ENCODE measurements around the gene UFL1. TPM values are rescaled to one million over a fixed set of nuclear protein-coding genes. Genes with fewer than 3 reads are reported as not detected.
"Not testable (repeated sequence)": the region's sequence is repeated elsewhere in the genome, so short reads cannot be mapped to it uniquely, and the experiment has no call there.

UFL1 gene
- total RNA-seq = 10 to 100 TPM; 14.4 to 29.4 (median 24.0) TPM

GRCh38 chr6:96521644-96522464, at the start of gene UFL1:
UFL1 (plus strand) TSS chr6:96521806; CDS start chr6:96521874, 68 bp downstream.
- Histone ChIP-seq H3K27ac (peak within 1 kb of the TSS; percentile 95 to 98 (median 95)), H3K27me3 (no peaks in the 10 kb centered on the region), H3K4me3 (peak within 1 kb of the TSS; percentile 70 to 92 (median 79)), H3K9me3 (no peaks in the 10 kb centered on the region), H3K36me3 (peaks cover 0 to 29% (median 0%) of the 10 kb centered on the region in 3 donors), H3K4me1 (peaks cover 0 to 38% (median 20%) of the 10 kb centered on the region in 3 donors)
- WGBS, 2 donors = 0 to 1% methylated on average over 15 to 28 of the region's 63 CpGs
- TF ChIP-seq CTCF (IDR thresholded peaks at IDR 0.05) (peak in 1 of 6 experiments; percentile 12), POLR2A (IDR thresholded peaks at IDR 0.05) (peak in 3 of 4 donors; percentile 45 to 91 (median 89))
- peak; percentile 71 for DNase-seq
- intact Hi-C loops (cut with DNase I) = no loop called here

GRCh38 chr6:96472291-96472690, 49.3 kb upstream of the UFL1 start:
- H3K36me3 ChIP-seq; DNase-seq; intact Hi-C loops (cut with DNase I); H3K27ac ChIP-seq; H3K4me1 ChIP-seq; H3K27me3 ChIP-seq; H3K4me3 ChIP-seq; H3K9me3 ChIP-seq: not testable (repeated sequence)
- 36 to 48% methylated on average over 2 of the region's 2 CpGs for WGBS, 2 donors

- WGBS, 2 donors = 79 to 82% methylated on average over 3 to 4 of the region's 5 CpGs
- DNase-seq = no peak
Observed at GRCh38 chr6:96478695-96479094, 42.9 kb upstream of the UFL1 start.

GRCh38 chr6:96491926-96492325, 29.7 kb upstream of the UFL1 start:
- Histone ChIP-seq H3K27me3 (no peaks in the 10 kb centered on the region), H3K4me3 (no peak overlapping the region), H3K9me3 (peaks cover 0 to 54% (median 3%) of the 10 kb centered on the region in 3 donors), H3K27ac (no peak overlapping the region), H3K36me3 (no peaks in the 10 kb centered on the region), H3K4me1 (no peaks in the 10 kb centered on the region)
- intact Hi-C loops (cut with DNase I) = no loop called here
- 92 to 93% methylated on average over 2 of the region's 2 CpGs for WGBS, 2 donors
- no peak for DNase-seq
- TF ChIP-seq CTCF (IDR thresholded peaks at IDR 0.05) (no peak), POLR2A (IDR thresholded peaks at IDR 0.05) (no peak)

More at GRCh38 chr6:96478695-96479094, 42.9 kb upstream of the UFL1 start:
- H3K27me3 ChIP-seq = no peaks in the 10 kb centered on the region
- H3K9me3 ChIP-seq = peaks cover 0 to 10% (median 0%) of the 10 kb centered on the region in 3 donors
- H3K4me3 ChIP-seq = no peak overlapping the region
- no peak for TF ChIP-seq POLR2A (IDR thresholded peaks at IDR 0.05)
- TF ChIP-seq CTCF (IDR thresholded peaks at IDR 0.05) = no peak
- H3K36me3 ChIP-seq = no peaks in the 10 kb centered on the region
- H3K27ac ChIP-seq = no peak overlapping the region
- no peaks in the 10 kb centered on the region for H3K4me1 ChIP-seq
- intact Hi-C loops (cut with DNase I) = no loop called here

GRCh38 chr6:96499781-96500180, 21.8 kb upstream of the UFL1 start:
- DNase-seq = no peak
- TF ChIP-seq POLR2A (IDR thresholded peaks at IDR 0.05) = no peak
- no peak for TF ChIP-seq CTCF (IDR thresholded peaks at IDR 0.05)
- Histone ChIP-seq H3K9me3 (peaks cover 0 to 28% (median 0%) of the 10 kb centered on the region in 3 donors), H3K4me3 (no peak overlapping the region), H3K36me3 (no peaks in the 10 kb centered on the region), H3K27me3 (no peaks in the 10 kb centered on the region), H3K27ac (no peak overlapping the region), H3K4me1 (no peaks in the 10 kb centered on the region)
- 40 to 80% methylated on average over 1 to 4 of the region's 5 CpGs for WGBS, 2 donors
- intact Hi-C loops (cut with DNase I) = no loop called here

Measured in esophagus squamous epithelium (tissue), 5 donors.